Activated T-cell treated with anti-CD3 and anti-CD28 coated beads, Interleukin-2, amount 50 U/mL, for 4 hours (primary cell): Measurements from ENCODE around the gene NFKBIZ. TPM values are rescaled to one million over a fixed set of nuclear protein-coding genes. Genes with fewer than 3 reads are reported as not detected.

ENCODE experiments used
- ATAC-seq, 2 donors: fragments of 200-7000 bp; cut with Tn5 transposase; one replicate each; pipeline ENCODE4 v1.10.0; 2021
- DNase-seq: peaks from one replicate; pipeline ENCODE4 v3.0.0-alpha.2; 2020
- H3K27me3 Mint-ChIP-seq: one replicate; pipeline ENCODE4 v1.8.0; 2021; ENCODE audit warnings: low read depth, mixed read lengths
- H3K36me3 Mint-ChIP-seq: one replicate; pipeline ENCODE4 v1.8.0; 2022; ENCODE audit warnings: mixed read lengths; ENCODE audit not compliant: insufficient read depth
- H3K4me1 Mint-ChIP-seq: one replicate; pipeline ENCODE4 v1.8.0; 2021; ENCODE audit warnings: low read depth, mixed read lengths
- H3K4me3 Mint-ChIP-seq: one replicate; pipeline ENCODE4 v1.8.0; 2021; ENCODE audit warnings: mild to moderate bottlenecking, moderate library complexity, mixed read lengths
- H3K9me3 Mint-ChIP-seq: one replicate; pipeline ENCODE4 v1.8.0; 2021; ENCODE audit warnings: mixed read lengths
- total RNA-seq, 3 donors: library from RNA; stranded (reverse); gene quantifications; one replicate each; pipeline ENCODE4 v1.2.1, GENCODE V29; 2021

Gene NFKBIZ
- total RNA-seq, 3 donors from 2014 or later, result 54.9 to 93.3 (median 88.8) TPM

DNA sequence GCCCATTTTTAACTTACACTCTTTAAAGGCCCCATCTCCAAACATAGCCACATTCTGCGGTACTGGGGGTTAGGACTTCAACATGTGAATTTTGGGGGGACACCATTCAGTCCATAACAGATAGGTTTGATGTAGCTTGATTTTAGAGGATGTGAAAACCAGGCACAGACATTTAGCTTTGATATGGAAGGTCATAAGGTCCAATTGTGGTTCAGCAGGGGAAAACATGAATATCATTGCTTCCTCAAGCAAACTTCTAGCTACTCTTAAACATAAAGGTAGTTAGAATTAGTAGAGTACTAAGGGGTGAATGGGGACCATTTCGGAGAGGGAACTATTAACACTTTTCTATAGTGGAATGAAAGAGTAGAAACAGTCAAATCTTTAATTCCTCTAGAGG lies 13.6 kb upstream of the NFKBIZ start:
- Mint-ChIP-seq H3K4me3 (no peak overlapping the region), H3K36me3 (peaks cover 34% of the 10 kb centered on the region), H3K9me3 (no peaks in the 10 kb centered on the region), H3K27me3 (no peaks in the 10 kb centered on the region), H3K4me1 (peaks cover 48% of the 10 kb centered on the region)
- ATAC-seq (no peak), DNase-seq (no peak)

DNA sequence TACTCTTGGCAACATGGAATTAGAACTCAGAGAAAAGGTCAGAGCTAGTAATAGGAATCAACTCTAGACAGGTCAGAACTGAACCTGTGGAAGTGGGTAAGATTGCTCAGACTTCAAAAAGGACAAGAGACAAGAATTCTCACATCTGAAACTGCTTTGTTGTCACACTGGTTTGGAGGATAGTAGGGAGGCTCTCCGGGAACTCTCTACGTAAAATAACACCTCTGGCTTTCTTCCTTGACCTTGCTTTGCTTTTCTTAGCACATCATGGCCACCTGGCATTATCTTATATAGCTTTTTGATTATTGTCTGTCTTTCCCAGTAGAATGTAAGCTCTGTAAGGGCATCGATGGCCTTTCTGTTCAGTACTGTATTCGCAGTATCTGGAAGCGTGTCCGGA lies 13.2 kb upstream of the NFKBIZ start:
- DNase-seq, result no peak
- Mint-ChIP-seq H3K27me3 (no peaks in the 10 kb centered on the region), H3K36me3 (peaks cover 34% of the 10 kb centered on the region), H3K9me3 (no peaks in the 10 kb centered on the region), H3K4me3 (no peak overlapping the region), H3K4me1 (peaks cover 46% of the 10 kb centered on the region)
- no peak for ATAC-seq

DNA sequence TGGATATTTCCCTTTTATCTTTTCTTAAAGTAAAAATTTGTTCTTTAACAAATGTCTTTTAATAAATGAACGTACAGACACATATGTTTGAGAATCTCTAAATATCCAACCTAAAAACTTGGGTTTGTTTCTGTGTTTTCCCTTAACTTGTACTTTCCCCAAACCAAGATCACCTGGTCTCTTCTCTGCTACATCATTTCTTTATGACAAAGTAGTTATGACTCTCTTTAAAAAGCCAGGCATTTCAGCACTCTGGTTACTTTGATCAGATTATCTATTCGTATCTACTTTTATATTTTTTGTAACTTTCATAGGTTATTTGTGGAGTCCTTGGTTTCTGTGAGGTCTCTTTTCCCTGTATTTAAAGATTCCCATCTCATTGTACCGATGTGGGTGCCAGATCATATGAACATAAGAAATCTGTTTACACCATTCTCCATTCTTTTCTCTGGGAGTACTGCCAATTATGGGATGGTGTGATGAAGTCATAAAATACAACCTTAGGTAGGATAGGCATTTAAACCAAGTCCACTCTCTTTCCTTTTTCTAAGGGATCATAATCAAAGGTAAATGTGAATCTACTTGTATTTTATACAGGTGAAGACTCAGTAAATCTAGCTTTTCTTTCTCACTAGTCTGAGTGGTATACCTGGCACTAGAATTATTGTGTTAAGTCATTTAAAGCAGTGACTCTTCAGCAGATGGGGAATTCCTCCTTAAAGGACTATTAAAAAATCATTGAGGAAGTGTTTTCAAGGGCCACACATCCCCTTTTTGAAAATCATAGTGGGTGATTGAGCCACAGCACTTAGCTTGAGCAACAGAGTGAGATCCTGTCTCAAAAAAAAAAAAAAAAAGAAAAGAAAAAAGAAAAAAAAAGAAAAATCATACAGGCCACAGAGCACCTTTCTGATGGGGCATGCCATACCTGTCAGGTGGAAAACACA lies 12.4 kb upstream of the NFKBIZ start:
- Mint-ChIP-seq H3K9me3 (peaks cover 1% of the 10 kb centered on the region), H3K36me3 (peaks cover 34% of the 10 kb centered on the region), H3K27me3 (no peaks in the 10 kb centered on the region), H3K4me3 (no peak overlapping the region), H3K4me1 (peaks cover 44% of the 10 kb centered on the region)
- DNase-seq (no peak), ATAC-seq (no peak)

DNA sequence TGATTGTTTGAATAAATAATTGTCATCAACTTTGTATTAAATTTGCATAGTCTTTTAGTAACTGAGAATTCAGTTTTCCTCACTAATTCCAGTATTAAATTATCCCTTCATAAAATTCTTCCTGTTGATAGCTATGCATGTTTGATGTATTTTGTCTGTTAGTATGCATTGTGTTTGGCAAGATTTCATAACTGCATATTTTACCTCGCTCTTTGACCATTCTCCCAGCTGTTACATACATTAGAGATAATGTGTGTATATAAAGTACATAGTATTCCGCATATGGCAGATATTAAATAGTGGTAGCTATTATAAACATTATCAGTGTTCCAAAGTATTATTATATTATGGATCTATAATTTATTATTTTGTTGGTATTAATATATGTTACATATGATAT lies 10.6 kb upstream of the NFKBIZ start:
- Mint-ChIP-seq H3K4me1 (peaks cover 32% of the 10 kb centered on the region), H3K27me3 (no peaks in the 10 kb centered on the region), H3K4me3 (no peak overlapping the region), H3K9me3 (peaks cover 4% of the 10 kb centered on the region), H3K36me3 (peaks cover 25% of the 10 kb centered on the region)
- ATAC-seq, result no peak
- DNase-seq, result no peak

DNA sequence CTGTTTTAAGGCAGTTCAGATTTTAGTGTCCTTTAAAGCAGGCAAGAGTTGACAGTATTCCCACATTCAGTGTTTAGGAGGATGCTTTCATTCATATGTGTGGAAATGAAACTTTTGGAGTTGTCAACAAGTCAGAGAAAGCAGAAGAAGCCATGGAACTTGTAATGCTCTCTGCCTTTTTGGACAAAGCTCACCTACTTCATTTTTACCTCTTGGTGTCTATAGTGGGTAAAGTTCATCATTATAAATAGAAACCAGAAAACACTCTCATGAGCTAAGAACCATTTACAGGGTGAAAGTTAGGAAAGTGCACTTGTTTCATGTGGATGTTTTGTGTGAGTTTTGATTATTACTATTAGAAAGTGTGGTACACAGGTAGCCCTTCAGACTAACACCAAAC lies 9.2 kb upstream of the NFKBIZ start:
- ATAC-seq, result no peak
- H3K4me1 Mint-ChIP-seq, result peaks cover 21% of the 10 kb centered on the region
- H3K4me3 Mint-ChIP-seq, result no peak overlapping the region
- H3K27me3 Mint-ChIP-seq, result no peaks in the 10 kb centered on the region
- peaks cover 21% of the 10 kb centered on the region for H3K36me3 Mint-ChIP-seq
- peaks cover 4% of the 10 kb centered on the region for H3K9me3 Mint-ChIP-seq
- no peak for DNase-seq

DNA sequence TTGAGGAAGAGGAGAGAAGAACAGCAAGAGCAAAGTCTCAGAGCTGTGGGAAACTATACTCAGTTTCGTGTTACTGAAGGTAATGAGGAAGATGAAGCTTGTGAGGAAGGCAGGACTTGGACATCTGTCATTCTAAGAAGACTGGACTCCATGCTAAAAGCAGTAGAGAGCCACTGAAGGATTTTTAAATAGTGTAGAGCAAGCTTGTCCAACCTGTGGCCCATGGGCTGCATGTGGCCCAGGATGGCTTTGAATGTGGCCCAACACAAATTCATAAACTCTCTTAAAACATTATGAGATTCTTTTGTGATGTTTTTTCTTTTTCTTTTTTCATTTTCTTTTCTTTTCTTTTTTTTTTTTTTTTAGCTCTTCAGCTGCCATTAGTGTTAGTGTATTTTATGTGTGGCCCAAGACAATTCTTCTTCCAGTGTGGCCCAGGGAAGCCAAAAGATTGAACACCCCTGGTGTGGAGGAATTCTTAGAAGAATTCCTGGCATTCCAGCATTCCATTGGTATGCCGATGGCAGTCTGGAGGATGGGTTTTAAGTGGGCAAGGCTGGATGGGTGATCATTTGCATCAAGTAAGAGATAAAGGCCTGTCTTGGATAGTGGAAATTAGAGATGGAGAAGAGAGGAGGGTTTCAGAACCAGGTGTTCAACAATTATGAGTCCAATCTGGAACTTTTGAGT lies 6.9 kb upstream of the NFKBIZ start:
- H3K36me3 Mint-ChIP-seq, result peaks cover 14% of the 10 kb centered on the region
- ATAC-seq (no peak), DNase-seq (no peak)
- no peaks in the 10 kb centered on the region for H3K27me3 Mint-ChIP-seq
- no peak overlapping the region for H3K4me3 Mint-ChIP-seq
- H3K9me3 Mint-ChIP-seq, result peaks cover 4% of the 10 kb centered on the region
- H3K4me1 Mint-ChIP-seq, result peaks cover 6% of the 10 kb centered on the region

DNA sequence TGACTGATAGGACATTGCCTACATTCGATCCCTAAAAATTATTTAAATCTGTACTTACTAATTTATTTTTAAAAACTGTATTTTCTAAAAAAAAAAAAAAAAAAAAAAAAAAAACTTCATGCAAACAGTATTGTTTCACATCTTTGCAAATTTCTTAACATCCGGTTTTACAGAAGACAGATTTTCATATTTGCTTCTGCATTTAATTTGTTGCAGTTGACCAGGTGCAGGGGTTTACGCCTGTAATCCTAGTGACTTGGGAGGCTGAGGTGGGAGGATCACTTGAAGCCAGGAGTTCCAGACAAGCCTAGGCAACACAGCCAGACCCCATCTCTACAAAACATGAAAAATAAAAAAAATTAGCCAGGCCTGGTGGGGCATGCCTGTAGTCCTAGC lies 6.4 kb upstream of the NFKBIZ start:
- ATAC-seq (no peak), DNase-seq (no peak)
- Mint-ChIP-seq H3K4me1 (peaks cover 4% of the 10 kb centered on the region), H3K9me3 (peaks cover 4% of the 10 kb centered on the region), H3K27me3 (no peaks in the 10 kb centered on the region), H3K4me3 (no peak overlapping the region), H3K36me3 (peaks cover 14% of the 10 kb centered on the region)

DNA sequence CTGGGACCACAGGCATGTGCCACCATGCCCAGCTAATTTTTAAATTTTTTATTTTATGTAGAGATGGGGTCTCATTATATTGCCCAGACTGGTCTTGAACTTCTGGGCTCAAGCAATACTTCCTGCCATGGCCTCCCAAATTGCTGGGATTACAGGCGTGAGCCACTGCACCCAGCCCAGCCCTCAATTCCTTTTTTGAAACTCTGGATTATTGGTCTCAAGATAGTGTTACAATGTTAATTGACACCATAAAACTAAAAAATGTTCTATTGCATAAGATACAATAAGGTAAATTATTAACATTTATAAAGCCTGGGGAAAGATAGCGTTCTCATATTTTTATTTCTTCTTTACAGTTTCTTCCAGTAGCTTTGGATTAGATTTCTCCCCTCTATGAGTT lies 3.9 kb upstream of the NFKBIZ start:
- ATAC-seq (no peak), DNase-seq (no peak)
- Mint-ChIP-seq H3K4me1 (peaks cover 12% of the 10 kb centered on the region), H3K9me3 (peaks cover 4% of the 10 kb centered on the region), H3K4me3 (no peak overlapping the region), H3K27me3 (no peaks in the 10 kb centered on the region), H3K36me3 (peaks cover 15% of the 10 kb centered on the region)

DNA sequence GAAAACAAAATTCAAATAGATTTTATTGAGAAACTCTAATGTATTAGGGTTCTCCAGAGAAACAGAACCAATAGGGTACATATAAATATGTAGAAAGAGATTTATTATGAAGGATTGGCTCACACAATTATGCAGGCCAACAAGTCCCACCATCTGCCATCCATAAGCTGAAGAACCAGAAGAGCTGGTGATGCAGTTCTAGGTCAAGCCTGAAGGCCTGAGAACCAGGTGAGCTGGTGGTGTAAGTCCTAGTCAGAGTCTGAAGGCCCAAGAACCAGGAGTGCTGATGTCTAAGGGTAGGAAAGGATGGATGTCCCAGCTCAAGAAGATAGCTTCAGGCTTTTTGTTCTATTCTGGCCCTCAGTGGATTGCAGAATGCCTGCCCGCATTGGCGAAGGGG lies 2.6 kb upstream of the NFKBIZ start:
- Mint-ChIP-seq H3K36me3 (peaks cover 22% of the 10 kb centered on the region), H3K9me3 (peaks cover 4% of the 10 kb centered on the region), H3K4me3 (no peak overlapping the region), H3K4me1 (peaks cover 20% of the 10 kb centered on the region), H3K27me3 (no peaks in the 10 kb centered on the region)
- ATAC-seq (no peak), DNase-seq (no peak)

DNA sequence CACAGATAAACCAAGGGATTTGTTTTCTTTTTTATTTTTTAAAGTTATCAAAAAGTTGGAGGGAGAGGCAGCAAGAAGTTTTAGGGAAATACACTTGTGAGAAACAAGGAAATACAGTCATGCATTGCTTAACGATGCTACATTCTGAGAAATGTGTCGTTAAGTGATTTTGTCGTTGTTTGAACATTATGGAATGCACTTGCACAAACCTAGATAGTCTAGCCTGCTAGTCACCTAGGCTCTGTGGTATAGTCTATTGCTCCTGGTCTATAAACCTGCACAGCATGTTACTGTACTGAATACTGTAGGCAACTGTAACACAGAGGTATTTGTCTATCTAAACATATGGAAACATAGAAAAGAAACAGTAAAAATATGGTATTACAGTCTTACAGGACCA lies 2.0 kb upstream of the NFKBIZ start:
- DNase-seq (no peak), ATAC-seq (no peak)
- Mint-ChIP-seq H3K27me3 (no peaks in the 10 kb centered on the region), H3K36me3 (peaks cover 24% of the 10 kb centered on the region), H3K4me3 (no peak overlapping the region), H3K4me1 (peaks cover 23% of the 10 kb centered on the region), H3K9me3 (no peaks in the 10 kb centered on the region)

DNA sequence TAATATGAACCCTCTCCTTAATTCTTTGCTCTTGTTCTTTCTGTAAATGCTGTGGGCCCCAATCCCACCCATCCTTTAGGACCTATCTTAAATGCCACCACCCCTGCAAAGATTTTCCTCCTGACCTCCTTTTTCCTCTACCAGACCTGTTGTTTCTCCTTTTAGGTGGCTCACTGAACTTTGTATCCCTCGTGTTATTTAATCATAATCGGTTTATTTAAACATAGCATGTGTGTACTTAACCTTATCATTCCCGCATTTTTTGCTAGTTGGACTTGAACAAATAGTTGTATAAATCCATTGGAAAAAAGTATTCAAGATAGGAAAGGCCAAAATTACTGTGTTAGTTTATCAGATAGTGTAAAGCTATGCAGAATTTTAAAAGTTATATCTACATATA lies 988 bp upstream of the NFKBIZ start:
- Mint-ChIP-seq H3K36me3 (peaks cover 31% of the 10 kb centered on the region), H3K9me3 (no peaks in the 10 kb centered on the region), H3K4me3 (peak overlapping the region; percentile 99), H3K4me1 (peaks cover 33% of the 10 kb centered on the region), H3K27me3 (no peaks in the 10 kb centered on the region)
- DNase-seq (no peak), ATAC-seq (no peak)

DNA sequence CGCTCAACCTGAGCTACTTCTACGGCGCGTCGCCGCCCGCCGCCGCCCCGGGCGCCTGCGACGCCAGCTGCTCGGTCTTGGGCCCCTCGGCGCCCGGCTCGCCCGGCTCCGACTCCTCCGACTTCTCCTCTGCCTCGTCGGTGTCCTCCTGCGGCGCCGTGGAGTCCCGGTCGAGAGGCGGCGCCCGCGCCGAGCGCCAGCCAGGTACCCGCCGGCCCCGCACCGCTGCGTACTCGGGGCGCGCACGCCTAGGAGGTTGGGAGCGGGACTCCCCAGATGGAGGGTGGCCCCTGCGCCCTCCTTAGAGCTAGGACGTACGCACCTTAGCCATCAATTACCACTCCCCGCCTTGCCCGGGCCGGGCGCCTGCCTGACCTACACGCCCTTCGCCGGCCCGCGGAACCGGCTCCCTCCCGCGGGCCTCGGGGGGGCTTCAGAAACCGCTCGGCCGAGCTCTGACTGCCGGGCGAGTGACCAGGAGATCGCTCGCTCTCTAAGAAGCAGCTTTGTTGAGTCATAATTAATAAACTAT lies 466 bp downstream of the NFKBIZ start:
- Mint-ChIP-seq H3K36me3 (peaks cover 44% of the 10 kb centered on the region), H3K4me3 (peak overlapping the region; percentile 99), H3K9me3 (no peaks in the 10 kb centered on the region), H3K27me3 (no peaks in the 10 kb centered on the region), H3K4me1 (peaks cover 46% of the 10 kb centered on the region)
- DNase-seq (peak; percentile 53), ATAC-seq (peak; percentile 29 to 41)

DNA sequence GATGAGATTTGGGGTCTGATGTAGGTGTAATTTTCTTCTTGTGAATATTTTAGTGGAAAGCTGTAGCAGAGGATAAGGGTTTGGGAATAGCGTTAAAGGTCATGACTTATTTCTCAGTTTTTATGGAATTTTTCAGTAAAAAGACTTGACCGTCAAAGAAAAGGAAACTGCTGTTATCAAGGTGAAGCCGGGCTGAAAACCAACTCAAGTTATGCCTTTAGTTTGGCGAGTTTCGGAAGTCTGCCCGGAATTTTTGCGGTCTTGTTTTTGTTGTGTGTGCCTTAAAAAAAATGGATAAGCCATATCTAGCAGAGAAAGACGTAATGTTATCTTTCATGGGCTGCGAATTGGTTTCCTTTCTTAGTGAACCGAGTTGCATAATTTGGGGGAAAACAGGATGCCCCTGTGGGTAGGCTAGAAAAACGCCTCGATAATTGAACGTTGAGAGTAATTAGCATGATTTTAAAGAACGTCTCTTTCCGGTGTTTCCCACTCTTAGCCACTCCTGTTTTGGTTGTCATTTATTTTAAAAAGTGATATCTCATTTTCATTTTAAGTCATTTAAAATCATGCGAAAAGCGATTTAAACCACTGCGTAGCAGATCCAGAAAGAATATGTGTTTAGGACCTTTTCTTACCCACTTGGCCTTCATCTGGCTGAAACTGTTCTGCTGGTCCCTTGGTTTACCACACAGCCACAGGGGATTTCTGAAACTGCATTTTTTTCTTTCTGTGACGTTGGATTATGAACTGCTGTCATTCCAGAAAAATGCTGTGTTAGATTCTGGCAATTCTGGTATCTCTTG lies 1.1 kb downstream of the NFKBIZ start:
- peaks cover 50% of the 10 kb centered on the region for H3K36me3 Mint-ChIP-seq
- H3K27me3 Mint-ChIP-seq, result no peaks in the 10 kb centered on the region
- peaks cover 53% of the 10 kb centered on the region for H3K4me1 Mint-ChIP-seq
- DNase-seq (no peak), ATAC-seq (peak; percentile 44 to 45)
- no peaks in the 10 kb centered on the region for H3K9me3 Mint-ChIP-seq
- H3K4me3 Mint-ChIP-seq, result peak overlapping the region; percentile 99
